CD4-positive, alpha-beta T cell treated with Interleukin-21 for 1 hour (primary cell): ENCODE results near the gene ARRDC4.
A peak's percentile ranks its signal among the peaks of the same experiment; 100 is the strongest.

Experiments used
- DNase-seq: peaks from one replicate; pipeline ENCODE4 v3.0.0-alpha.2; 2020

ARRDC4 gene, protein sequence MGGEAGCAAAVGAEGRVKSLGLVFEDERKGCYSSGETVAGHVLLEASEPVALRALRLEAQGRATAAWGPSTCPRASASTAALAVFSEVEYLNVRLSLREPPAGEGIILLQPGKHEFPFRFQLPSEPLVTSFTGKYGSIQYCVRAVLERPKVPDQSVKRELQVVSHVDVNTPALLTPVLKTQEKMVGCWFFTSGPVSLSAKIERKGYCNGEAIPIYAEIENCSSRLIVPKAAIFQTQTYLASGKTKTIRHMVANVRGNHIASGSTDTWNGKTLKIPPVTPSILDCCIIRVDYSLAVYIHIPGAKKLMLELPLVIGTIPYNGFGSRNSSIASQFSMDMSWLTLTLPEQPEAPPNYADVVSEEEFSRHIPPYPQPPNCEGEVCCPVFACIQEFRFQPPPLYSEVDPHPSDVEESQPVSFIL

DNA sequence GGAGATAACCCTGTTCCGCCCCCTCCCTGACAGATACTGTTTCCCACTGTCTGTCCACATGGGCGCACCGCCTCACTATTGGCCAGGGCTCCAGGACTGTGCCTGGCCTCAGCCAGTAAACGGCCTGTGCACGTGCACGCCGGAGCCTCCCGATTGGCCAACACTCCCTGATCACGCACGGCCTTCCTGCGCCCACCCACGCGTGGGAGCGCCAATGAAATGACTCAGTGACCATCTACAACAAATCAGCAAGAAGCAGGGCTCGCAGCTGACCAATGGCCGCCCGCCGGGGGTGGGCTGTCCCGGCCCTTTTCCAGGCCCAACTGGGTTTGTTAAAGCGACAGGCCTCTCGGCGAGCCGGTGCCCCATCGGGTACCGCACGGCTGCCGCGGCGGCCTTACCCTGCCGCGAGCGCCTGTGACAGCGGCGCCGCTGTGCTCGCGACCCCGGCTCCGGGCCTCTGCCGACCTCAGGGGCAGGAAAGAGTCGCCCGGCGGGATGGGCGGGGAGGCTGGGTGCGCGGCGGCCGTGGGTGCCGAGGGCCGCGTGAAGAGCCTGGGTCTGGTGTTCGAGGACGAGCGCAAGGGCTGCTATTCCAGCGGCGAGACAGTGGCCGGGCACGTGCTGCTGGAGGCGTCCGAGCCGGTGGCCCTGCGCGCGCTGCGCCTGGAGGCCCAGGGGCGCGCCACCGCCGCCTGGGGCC lies at the start of gene ARRDC4:
Gene ARRDC4, plus strand, starts transcription at position 340 of the 703 bp plus-strand sequence. Its CDS starts 159 bp downstream, at position 499.
- DNase-seq = peak; percentile 96

DNA sequence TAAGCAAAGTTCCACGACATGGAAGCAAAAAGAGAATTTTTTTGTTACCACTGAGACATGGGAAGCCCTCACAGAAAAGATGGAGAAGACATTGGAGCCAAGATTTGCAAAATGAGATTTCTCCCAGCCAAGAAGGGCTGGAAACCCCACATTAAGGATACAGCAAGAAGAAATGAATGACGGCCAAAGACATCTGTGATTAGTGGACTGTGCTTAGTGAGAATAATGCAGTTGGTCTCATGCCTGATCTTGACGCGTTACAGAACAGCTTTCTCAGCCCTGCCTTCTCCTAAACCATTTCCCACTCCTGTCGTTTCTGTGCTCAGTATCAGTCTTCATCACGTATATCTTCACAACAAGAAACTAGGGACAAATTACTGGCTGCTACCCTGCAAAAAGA lies 45.8 kb upstream of the ARRDC4 start:
- no peak for DNase-seq

DNA sequence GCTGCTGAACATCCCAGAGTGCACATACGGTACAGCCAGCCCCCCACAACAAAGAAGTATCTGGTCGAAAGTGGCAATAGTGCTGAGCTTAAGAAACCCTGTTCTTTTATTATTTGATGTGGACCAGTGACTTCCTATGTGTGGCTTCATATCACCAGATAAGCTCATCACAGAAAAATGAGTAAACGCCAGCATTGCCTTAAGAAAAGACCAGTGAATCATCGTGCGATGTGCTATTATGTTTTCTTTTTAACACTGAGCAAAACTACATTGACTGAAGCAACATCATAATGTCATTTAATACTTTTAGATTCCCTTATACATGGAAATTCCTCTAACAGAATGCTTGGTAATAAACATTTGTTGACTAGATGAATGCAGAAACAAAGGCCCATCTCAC lies 45.2 kb upstream of the ARRDC4 start:
- no peak for DNase-seq

DNA sequence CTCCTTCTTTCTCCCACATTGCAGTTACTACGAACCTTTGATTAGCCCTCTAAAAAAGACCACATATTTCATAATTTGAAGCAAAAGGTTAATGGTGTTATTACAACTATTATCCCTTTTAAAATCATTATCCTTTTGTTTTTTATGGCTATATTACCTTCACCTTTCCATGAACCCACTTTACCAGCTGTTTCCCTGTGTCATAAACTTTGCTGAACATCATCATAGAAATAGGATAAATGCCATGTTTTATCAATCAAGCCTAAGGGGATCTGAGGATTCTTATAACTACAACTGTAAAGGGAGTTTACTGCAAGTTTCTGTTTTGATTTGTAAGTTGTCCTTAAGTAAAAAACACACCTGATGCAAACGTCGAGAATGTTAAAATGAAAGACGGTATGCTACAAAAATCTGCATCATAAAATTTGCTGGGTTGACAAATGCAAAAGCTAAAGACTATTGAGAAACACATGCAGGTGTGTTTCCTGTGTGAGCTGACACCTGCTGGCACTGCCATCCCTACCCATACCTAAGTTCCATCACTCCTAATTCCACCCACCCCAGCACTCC lies 39.1 kb upstream of the ARRDC4 start:
- DNase-seq = no peak

DNA sequence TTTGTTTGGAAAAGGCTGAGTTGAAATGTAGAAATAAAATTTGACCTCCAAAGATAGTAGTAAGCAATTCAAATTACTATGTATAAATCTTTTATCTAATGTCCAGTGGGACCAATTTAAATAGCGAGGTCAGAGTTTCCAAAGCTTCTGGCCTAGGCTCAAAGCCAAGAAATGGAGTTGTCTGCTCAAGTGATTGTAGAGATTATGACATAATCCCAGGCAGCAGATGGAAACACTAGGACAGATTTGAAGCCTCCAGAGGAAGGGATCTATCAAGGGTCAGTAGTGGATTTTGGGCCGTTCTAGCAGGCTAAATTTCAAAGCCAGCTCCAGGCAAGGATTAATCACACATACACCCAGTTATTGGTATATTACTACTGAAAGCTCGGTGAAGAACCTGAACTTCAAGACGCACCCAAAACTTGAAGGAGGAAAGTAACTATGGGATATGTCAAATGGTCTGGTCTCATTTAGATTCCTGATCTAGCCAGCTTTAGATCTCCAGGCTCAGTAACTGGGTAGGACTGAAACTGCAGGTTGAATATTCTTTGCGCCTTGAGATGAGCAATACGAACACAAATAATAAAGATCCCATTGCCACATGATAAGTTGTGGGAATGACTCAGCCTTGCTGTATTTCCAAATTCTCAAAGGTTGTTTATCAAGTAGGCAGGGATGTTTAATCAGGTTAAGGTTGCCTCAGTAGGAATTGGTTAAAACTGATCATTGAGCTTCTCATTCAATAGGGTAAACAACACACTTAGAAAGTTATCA lies 30.9 kb upstream of the ARRDC4 start:
- no peak for DNase-seq

DNA sequence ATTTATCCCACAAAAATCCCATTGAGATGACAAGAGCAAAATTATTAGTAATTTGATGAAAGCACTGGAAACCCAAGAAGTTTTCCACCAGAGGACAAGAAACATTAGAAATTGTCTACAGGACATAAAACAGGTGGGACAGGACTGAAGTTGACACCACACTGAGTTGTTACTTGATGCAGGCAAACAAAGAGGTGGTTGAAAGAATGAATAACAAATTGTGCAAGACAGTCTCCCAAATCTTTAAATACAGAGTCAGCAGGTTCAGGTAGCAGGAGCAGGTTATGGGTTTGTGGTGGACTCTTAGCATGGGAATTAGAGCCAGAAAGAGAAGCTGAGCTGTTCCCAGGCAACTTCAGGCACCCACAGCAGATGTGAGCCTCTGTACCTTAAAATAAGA lies 30.3 kb upstream of the ARRDC4 start:
- no peak for DNase-seq

DNA sequence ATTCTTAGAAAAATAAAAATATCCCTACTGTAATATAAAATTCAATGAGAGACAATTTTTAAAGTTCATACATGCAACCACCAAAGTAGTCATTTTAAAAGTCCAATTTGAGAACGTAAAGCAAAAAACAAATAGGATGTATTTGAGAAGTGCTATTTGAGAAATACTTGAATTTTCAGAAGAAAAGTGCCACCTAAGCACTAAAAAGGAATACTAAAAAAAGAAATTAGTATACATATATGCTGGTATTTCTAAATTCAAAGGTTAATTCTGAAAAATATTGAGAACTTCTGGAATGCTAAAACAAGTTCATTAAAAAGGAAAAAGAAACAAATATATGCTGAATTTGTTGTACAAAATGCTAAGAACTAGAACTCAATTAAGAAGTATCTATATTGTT lies 29.2 kb upstream of the ARRDC4 start:
- DNase-seq = no peak

DNA sequence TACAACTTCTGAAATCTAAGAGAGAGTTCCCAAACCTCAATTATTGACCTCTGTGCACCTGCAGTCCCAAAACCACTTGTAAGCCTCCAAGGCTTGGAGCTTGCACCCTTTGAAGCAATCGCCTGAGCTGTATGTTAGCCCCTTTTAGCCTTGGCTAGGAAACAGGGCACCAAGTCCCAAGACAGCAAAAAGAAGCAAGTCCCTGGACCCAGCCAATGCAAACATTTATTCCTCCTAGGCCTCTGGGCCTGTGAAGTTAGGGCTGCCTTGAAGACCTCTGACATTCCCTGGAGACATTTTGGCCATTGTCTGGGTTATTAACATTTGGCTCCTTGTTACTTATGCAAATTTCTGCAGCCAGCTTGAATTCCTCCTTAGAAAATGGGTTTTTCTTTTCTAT lies 26.9 kb upstream of the ARRDC4 start:
- DNase-seq = no peak

DNA sequence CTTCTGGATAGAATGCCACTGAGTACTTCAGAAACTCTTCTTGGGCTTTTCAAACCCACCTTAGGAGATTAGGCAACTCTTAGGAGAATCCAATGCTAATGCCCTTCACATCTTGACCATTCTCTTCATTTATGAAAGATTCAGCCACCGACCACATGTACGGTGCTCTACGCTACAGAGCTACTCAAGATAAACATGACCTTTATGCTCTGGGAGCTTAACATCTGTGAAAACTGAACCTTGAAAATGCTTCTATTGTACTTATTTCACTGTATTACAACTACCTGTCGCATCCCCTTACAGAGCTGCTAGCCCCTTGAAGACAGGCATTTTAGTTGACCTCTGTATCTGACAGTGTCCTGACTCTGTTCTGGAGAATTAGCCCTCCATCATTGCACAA lies 19.5 kb upstream of the ARRDC4 start:
- DNase-seq = no peak

DNA sequence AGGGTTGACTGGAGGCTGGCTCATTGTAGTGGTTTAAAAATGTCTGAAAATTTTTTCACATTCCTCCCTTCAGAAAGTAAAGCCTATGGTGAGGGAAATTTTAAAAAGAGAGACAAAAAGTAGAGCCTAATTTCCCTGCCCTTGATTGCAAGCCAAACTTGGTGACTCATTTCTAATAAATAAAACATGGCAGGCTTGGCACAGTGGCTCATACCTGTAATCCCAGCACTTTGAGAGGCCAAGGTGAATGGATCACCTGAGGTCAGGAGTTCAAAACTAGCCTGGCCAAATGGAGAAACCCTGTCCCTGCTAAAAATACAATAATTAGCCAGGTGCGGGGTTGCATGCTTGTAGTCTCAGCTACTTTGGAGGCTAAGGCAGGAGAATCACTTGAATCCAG lies 18.9 kb upstream of the ARRDC4 start:
- no peak for DNase-seq

DNA sequence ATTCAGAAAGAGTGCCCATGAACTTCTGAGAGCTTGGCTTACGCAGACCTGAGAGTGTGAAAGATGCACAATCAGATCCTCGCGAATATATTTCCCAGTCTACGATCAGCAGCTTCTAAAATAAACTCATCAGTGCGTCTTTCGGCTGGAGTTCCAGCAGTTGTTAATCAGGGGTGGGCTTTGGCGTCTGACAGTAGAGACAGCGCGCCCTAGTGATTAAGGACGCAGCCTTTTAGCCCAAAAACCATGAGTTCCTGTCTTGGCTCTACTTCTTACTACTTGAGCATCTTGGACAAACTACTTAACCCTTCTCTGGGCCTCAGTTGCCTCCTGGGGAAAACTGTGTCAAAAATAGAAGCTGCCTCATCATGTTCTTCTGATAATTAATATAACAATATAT lies 15.8 kb upstream of the ARRDC4 start:
- DNase-seq = no peak

DNA sequence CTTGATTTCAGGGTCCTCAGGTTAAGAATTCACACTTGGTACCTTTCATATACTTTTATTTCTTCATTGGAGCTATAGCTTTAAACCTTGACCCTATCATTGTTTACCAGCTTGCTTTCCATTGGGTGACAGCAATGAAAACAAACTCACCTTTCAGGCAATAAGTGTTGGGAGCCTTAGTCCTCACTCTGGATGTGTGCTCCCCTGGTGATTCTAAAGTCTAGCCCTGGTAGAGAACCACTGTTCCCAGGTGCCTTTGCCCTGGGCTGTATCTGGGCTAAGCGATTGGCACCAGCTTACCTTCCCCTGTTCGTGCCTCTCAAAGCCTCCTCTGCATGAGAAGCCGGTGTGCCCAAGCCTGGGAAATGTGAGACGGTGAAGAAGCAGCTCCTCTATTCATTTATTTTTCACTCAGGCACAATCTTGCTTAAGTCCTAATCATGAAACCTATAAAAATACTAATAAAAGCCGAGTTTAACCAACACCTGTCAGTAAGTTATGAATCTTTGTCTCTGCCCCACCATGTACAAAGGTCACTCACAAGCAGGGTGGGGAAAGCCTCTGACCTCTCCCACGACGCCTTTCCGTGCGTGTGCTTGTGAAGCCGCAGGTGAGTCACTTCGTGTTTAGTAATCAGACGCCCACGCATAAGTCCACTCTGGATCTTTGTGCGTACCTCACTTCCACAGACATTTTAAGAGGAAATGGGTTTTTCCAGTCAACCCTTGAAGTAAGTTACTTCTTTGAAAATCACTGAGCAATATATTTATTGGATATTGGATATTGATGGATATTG lies 12.8 kb upstream of the ARRDC4 start:
- no peak for DNase-seq

DNA sequence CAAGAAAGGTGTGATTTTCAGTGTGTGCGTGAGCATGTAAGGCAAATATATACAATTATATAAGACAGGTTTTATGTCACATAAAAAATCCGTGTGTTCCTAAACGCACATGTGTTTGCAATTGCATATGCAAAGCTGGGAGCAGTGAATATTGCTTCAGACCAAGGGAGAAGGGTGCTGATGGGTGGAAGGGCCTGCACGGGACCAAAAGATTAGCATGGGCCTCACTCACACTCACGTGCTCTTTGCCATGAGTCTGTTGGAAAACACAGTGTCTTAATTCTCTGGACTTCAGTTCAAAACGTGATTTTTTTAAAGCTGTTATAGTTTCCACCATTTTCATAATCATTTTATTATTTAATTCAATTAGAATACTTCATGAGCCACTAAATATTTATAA lies 7.2 kb upstream of the ARRDC4 start:
- DNase-seq = no peak

DNA sequence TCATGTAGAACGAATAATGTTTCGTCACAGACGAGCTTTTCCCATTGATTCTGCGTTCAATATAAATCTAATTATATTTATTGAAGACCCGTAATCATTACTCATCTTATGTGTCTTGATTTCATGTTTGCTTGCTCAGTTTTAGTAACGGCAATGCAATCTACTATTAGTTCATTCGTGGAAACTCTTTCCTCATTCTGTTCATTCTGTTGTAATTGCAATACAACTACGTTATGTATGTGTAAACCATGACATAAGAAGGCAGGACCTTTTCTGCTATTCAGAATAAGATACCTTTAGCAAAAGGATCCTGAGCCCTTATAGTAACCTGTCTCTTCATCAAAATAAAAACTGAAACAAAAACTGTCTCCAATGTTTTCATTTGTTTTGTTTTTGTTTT lies 6.8 kb upstream of the ARRDC4 start:
- DNase-seq = no peak

DNA sequence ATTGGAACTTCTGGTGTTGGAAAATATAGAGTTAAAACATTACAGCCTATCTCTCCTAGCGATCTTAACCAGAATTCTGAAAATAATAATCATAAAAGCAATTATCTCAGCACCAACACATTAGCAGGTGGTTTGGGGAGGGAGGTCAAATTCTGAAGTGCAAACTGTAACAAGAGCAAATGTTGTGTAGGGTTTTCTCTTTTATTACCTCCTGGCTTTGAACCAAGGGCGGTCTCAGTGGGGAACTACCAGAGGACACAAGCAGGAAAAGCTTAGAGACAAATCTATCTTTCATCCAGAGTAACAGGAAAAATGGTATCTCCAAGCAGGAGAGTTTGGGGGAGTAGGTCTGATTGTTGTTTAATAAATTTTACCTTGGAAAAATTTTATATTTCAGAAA lies 5.5 kb upstream of the ARRDC4 start:
- DNase-seq = no peak

DNA sequence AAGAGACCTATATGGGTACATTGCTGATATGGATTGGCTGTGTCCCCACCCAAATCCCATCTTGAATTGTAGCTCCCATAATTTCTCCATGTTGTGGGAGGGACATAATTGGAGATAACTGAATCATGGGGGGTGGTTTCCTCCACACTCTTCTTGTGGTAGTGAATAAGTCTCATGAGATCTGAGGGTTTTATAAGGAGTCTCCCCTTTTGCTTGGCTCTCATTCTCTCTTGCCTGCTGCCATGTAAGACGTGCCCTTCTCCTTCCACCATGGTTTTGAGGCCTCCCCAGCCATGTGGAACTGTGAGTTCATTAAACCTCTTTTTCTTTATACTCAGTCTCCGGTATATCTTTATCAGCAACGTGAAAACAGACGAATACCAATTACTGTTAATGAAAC lies 5.0 kb upstream of the ARRDC4 start:
- DNase-seq = no peak

DNA sequence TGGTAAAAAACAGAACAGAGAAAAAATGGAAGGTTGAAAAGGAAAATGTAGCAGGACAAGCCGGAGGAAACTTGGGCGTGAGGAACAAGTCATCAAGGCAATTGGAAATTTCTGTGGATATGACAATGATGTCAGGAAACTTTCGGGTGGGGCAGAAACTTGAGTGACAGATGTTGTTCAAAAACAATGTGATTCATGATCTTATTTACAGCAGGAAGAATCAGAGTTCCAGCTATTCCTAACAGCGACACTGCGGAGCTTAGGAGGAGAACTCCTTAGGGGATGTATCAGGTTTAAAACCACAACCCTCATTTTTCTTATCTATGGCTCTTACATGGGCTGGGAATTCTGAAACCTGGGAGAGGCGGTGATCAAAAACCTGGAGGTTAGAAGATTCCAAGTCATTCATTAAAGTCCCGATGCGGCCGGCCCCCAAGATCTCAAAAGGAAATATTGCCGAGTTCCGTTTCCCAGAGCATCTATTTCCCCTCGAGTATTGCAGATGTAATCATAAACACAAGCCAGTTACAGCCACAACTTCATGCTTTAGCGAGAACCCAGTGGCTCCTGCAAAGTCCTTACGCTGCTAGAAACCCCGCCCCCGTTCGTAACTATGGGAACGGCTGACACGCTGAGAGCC lies 659 bp upstream of the ARRDC4 start:
- no peak for DNase-seq

DNA sequence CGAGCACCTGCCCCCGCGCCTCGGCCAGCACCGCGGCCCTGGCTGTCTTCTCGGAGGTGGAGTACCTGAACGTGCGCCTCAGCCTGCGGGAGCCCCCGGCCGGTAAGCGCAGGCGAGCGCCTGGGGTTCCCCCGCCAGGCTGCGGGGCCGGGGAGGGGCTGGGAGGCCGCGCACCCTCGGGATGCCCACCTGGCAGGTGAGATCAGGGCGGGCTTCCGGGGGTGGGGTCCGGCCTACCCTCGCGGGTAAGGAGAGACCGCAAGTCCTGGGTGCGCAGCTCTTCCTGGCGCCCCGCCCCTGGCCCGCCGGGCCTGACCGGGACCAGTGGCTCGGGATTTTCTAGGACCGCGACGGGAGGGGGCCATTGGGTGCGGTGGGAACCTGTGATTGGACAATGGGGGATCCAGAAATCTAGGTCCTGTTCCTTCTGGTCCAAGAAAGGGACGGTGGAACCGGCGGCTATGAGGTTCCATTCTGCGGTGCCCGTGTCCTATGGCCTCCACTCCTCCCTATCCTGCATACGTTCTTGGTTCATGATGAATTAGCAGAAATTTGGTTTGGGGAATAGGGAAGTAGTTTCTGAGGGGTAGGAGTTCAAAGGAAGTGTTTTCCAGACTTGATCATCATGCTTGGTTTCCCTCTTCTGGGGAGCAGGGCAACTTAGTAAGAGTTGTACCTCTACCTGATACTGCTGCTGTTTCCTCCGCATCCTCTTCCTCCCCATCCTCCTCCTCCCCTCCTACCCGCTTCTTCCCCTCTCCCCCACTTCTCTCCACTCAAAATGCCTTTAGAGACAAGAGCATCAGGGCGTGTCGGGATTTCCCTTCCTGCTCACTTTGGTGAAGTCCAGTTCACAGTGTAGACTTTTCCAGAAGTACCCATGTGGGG lies 808 bp downstream of the ARRDC4 start:
- DNase-seq = peak; percentile 9

DNA sequence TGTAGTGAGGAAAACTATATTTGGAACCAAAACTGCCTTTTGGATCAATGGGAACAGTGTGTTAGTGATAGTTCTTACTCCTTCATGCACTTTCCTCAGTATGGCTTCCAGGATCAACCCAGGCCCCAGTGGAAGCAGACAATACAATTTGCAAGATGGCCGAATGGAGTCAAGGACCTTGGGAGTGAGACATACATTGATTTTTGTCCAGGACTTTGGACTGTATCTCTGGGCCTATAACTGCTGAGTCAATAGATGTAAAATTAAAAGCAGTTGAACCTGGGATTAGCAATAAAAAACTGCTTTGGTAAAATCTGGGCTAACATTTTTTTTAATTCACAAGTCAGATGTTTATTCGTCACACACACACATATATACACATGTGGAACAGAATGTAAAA lies 1.8 kb downstream of the ARRDC4 start:
- no peak for DNase-seq

DNA sequence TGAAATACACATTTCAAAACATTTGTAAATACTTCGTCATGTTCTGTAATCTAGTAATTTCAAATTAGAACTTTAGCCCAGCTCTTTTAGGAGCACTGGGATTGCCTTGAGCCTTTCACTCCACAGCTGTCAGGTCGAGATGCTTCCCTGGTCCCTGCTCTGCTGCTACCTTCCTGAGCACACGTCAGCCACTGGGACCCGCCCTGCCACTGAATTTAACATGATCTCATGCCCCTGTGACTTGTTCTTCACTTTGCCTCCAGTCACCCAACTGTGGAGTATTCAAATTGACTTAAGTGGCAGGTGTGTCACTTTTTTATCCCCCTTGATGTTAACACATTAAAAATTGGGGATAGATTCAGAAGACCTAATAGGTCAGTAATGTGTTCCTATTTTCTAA lies 3.3 kb downstream of the ARRDC4 start:
- DNase-seq = no peak

DNA sequence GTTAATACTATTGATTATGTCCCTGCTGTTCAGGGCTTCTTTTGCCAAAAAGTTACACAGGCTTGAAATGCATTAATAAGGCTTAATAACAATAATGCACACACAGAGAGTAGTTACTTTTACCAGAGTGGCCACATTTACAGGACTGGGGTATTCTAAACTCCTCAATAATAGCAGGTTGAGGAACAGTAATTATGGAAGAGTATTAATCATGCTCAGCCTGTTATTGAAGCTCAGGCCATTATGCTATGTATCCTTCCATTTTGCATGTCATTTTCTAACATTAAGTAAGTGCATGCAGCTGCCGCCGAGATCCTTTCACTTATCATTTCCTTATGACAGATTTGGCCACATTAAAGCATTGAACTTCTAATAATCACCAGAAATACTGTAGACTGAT lies 5.7 kb downstream of the ARRDC4 start:
- no peak for DNase-seq
